HEK293 (cell line): Measurements from ENCODE around the gene MLH1.

Experiments used
- SETDB1 ChIP-seq: IDR thresholded peaks from one replicate; pipeline ENCODE4 v1.6.1; 2017; ENCODE audit warnings: mild to moderate bottlenecking, low read length, moderate library complexity, mixed read lengths; ENCODE audit not compliant: insufficient read length
- TF ChIP-seq, protein P1 (sequence below): fragments of 450-650 bp; formaldehyde crosslinking; IDR thresholded peaks from 2 replicates; pipeline ENCODE4 v1.5.1; 2016; ENCODE audit warnings: missing biosample characterization, missing genetic modification characterization
- TF ChIP-seq, protein P2 (sequence below): fragments of 450-650 bp; formaldehyde crosslinking; IDR thresholded peaks from 2 replicates; pipeline ENCODE4 v1.5.1; 2016; ENCODE audit warnings: missing biosample characterization, missing genetic modification characterization
- TF ChIP-seq, protein P3 (sequence below): fragments of 450-650 bp; formaldehyde crosslinking; IDR thresholded peaks from 2 replicates; pipeline ENCODE4 v1.5.1; 2016; ENCODE audit warnings: missing biosample characterization, missing genetic modification characterization
- TF ChIP-seq, protein P4 (sequence below): fragments of 450-650 bp; IDR thresholded peaks from 2 replicates; pipeline ENCODE4 v1.5.1; 2018; ENCODE audit warnings: missing biosample characterization, missing genetic modification characterization
- TF ChIP-seq, protein P5 (sequence below): fragments of 450-650 bp; formaldehyde crosslinking; IDR thresholded peaks from 2 replicates; pipeline ENCODE4 v1.5.1; 2016; ENCODE audit warnings: missing biosample characterization, missing genetic modification characterization
- TF ChIP-seq, protein P6 (sequence below): fragments of 450-650 bp; formaldehyde crosslinking; IDR thresholded peaks from 2 replicates; pipeline ENCODE4; 2016; ENCODE audit warnings: missing biosample characterization, missing genetic modification characterization

DNA sequence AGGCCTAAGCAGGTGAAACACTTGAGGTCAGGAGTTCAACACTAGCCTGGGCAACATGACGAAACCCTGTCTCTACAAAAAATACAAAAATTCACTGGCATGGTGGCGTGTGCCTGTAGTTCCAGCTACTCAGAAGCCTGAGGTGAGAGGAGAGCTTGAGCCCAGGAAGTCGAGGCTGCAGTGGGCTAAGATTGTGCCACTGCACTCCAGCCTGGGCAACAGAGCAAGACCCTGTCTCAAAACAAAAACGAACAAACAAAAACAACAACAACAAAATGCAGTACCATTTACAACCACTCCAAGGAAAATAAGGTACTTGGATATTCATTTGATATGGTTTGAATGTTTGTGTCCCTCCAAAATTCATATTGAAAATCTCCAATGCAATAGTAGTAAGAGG is 32.8 kb upstream of the MLH1 start:
- TF ChIP-seq, protein P1, sequence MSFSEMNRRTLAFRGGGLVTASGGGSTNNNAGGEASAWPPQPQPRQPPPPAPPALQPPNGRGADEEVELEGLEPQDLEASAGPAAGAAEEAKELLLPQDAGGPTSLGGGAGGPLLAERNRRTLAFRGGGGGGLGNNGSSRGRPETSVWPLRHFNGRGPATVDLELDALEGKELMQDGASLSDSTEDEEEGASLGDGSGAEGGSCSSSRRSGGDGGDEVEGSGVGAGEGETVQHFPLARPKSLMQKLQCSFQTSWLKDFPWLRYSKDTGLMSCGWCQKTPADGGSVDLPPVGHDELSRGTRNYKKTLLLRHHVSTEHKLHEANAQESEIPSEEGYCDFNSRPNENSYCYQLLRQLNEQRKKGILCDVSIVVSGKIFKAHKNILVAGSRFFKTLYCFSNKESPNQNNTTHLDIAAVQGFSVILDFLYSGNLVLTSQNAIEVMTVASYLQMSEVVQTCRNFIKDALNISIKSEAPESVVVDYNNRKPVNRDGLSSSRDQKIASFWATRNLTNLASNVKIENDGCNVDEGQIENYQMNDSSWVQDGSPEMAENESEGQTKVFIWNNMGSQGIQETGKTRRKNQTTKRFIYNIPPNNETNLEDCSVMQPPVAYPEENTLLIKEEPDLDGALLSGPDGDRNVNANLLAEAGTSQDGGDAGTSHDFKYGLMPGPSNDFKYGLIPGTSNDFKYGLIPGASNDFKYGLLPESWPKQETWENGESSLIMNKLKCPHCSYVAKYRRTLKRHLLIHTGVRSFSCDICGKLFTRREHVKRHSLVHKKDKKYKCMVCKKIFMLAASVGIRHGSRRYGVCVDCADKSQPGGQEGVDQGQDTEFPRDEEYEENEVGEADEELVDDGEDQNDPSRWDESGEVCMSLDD: no peak
- TF ChIP-seq, protein P2, sequence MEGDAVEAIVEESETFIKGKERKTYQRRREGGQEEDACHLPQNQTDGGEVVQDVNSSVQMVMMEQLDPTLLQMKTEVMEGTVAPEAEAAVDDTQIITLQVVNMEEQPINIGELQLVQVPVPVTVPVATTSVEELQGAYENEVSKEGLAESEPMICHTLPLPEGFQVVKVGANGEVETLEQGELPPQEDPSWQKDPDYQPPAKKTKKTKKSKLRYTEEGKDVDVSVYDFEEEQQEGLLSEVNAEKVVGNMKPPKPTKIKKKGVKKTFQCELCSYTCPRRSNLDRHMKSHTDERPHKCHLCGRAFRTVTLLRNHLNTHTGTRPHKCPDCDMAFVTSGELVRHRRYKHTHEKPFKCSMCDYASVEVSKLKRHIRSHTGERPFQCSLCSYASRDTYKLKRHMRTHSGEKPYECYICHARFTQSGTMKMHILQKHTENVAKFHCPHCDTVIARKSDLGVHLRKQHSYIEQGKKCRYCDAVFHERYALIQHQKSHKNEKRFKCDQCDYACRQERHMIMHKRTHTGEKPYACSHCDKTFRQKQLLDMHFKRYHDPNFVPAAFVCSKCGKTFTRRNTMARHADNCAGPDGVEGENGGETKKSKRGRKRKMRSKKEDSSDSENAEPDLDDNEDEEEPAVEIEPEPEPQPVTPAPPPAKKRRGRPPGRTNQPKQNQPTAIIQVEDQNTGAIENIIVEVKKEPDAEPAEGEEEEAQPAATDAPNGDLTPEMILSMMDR (tag by site-specific recombination): no peak
- no peak for TF ChIP-seq SETDB1
- TF ChIP-seq, protein P3, sequence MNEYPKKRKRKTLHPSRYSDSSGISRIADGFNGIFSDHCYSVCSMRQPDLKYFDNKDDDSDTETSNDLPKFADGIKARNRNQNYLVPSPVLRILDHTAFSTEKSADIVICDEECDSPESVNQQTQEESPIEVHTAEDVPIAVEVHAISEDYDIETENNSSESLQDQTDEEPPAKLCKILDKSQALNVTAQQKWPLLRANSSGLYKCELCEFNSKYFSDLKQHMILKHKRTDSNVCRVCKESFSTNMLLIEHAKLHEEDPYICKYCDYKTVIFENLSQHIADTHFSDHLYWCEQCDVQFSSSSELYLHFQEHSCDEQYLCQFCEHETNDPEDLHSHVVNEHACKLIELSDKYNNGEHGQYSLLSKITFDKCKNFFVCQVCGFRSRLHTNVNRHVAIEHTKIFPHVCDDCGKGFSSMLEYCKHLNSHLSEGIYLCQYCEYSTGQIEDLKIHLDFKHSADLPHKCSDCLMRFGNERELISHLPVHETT: no peak
- TF ChIP-seq, protein P4, sequence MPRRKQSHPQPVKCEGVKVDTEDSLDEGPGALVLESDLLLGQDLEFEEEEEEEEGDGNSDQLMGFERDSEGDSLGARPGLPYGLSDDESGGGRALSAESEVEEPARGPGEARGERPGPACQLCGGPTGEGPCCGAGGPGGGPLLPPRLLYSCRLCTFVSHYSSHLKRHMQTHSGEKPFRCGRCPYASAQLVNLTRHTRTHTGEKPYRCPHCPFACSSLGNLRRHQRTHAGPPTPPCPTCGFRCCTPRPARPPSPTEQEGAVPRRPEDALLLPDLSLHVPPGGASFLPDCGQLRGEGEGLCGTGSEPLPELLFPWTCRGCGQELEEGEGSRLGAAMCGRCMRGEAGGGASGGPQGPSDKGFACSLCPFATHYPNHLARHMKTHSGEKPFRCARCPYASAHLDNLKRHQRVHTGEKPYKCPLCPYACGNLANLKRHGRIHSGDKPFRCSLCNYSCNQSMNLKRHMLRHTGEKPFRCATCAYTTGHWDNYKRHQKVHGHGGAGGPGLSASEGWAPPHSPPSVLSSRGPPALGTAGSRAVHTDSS (tag by site-specific recombination): no peak
- TF ChIP-seq, protein P5, sequence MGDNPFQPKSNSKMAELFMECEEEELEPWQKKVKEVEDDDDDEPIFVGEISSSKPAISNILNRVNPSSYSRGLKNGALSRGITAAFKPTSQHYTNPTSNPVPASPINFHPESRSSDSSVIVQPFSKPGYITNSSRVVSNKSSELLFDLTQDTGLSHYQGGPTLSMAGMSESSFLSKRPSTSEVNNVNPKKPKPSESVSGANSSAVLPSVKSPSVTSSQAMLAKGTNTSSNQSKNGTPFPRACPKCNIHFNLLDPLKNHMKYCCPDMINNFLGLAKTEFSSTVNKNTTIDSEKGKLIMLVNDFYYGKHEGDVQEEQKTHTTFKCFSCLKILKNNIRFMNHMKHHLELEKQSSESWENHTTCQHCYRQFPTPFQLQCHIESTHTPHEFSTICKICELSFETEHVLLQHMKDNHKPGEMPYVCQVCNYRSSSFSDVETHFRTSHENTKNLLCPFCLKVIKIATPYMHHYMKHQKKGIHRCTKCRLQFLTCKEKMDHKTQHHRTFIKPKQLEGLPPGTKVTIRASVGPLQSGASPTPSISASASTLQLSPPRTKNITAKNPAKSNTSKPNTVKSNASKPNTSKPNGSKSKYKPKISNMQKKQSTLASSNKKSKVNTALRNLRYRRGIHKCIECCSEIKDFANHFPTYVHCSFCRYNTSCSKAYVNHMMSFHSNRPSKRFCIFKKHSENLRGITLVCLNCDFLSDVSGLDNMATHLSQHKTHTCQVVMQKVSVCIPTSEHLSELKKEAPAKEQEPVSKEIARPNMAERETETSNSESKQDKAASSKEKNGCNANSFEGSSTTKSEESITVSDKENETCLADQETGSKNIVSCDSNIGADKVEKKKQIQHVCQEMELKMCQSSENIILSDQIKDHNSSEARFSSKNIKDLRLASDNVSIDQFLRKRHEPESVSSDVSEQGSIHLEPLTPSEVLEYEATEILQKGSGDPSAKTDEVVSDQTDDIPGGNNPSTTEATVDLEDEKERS (tag by site-specific recombination): no peak
- TF ChIP-seq, protein P6, sequence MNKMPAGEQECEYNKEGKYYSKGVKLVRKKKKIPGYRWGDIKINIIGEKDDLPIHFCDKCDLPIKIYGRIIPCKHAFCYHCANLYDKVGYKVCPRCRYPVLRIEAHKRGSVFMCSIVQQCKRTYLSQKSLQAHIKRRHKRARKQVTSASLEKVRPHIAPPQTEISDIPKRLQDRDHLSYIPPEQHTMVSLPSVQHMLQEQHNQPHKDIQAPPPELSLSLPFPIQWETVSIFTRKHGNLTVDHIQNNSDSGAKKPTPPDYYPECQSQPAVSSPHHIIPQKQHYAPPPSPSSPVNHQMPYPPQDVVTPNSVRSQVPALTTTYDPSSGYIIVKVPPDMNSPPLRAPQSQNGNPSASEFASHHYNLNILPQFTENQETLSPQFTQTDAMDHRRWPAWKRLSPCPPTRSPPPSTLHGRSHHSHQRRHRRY (tag by site-specific recombination): no peak
